Sigmoid colon (tissue), 4 donors: ENCODE data around the gene KIF26A.

Experiments used
- POLR2AphosphoS5 ChIP-seq, 4 donors: sonication (generic); formaldehyde crosslinking; IDR thresholded peaks; one replicate each; pipeline ENCODE4 v1.6.1; 2017; ENCODE audit warnings: antibody characterized with exemption in 4 of 4
- TF ChIP-seq, protein P1 (sequence below), 4 experiments: fragments of 450-650 bp in 3 of 4; fragments of 200-600 bp in 1 of 4; IDR thresholded peaks; one replicate each; pipeline ENCODE4 v1.5.1; 2016 to 2019; ENCODE audit warnings: antibody characterized with exemption in 4 of 4, mild to moderate bottlenecking in 3 of 4, moderate library complexity in 2 of 4

DNA sequence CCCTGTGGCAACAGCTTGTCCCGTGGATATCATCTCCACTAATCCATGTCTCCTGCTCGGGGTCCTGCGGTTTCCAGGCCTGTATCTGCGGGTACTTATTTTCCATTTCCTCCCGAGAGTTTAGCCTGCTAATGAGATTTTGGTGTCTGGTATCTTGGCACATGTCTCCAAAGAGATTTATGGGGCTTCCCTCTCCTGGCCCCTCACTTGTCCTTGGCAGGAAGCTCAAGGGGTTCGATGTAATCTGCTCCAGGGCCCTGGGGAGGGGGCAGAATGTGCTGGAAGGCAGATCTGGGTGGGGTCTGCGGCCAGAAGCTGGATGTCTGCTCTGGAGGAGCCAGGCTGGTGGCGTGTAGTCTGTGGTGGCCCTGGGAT lies 85.7 kb downstream of the KIF26A start:
- TF ChIP-seq, protein P1, sequence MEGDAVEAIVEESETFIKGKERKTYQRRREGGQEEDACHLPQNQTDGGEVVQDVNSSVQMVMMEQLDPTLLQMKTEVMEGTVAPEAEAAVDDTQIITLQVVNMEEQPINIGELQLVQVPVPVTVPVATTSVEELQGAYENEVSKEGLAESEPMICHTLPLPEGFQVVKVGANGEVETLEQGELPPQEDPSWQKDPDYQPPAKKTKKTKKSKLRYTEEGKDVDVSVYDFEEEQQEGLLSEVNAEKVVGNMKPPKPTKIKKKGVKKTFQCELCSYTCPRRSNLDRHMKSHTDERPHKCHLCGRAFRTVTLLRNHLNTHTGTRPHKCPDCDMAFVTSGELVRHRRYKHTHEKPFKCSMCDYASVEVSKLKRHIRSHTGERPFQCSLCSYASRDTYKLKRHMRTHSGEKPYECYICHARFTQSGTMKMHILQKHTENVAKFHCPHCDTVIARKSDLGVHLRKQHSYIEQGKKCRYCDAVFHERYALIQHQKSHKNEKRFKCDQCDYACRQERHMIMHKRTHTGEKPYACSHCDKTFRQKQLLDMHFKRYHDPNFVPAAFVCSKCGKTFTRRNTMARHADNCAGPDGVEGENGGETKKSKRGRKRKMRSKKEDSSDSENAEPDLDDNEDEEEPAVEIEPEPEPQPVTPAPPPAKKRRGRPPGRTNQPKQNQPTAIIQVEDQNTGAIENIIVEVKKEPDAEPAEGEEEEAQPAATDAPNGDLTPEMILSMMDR (IDR thresholded peaks at IDR 0.05), result no peak
- TF ChIP-seq POLR2AphosphoS5 (IDR thresholded peaks at IDR 0.05), result no peak
